ENCODE measurements around the gene RNF186.

GRCh38 chr1:19775317-19775716, 39.8 kb downstream of the RNF186 start:
- TF ChIP-seq, protein P1, sequence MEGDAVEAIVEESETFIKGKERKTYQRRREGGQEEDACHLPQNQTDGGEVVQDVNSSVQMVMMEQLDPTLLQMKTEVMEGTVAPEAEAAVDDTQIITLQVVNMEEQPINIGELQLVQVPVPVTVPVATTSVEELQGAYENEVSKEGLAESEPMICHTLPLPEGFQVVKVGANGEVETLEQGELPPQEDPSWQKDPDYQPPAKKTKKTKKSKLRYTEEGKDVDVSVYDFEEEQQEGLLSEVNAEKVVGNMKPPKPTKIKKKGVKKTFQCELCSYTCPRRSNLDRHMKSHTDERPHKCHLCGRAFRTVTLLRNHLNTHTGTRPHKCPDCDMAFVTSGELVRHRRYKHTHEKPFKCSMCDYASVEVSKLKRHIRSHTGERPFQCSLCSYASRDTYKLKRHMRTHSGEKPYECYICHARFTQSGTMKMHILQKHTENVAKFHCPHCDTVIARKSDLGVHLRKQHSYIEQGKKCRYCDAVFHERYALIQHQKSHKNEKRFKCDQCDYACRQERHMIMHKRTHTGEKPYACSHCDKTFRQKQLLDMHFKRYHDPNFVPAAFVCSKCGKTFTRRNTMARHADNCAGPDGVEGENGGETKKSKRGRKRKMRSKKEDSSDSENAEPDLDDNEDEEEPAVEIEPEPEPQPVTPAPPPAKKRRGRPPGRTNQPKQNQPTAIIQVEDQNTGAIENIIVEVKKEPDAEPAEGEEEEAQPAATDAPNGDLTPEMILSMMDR (IDR thresholded peaks at IDR 0.05), result no peak
- no peak for TF ChIP-seq POLR2A (IDR thresholded peaks at IDR 0.05)
- TF ChIP-seq EP300 (IDR thresholded peaks at IDR 0.05), result no peak

Data from stomach (tissue), 4 donors.